D721Med (cell line): ENCODE results near the gene ASB2.

Experiments used
- DNase-seq: peaks from one replicate; pipeline ENCODE4 v3.0.0; 2011; ENCODE audit warnings: low spot score; ENCODE audit not compliant: insufficient read length
- FAIRE-seq: peaks from 2 replicates; lab custom pipeline; 2011; peaks lifted over from hg19 to GRCh38; lab: Jason Lieb, UNC
- CTCF ChIP-seq: IDR thresholded peaks from 2 replicates; pipeline ENCODE4 v1.5.1; 2012; ENCODE audit warnings: mild to moderate bottlenecking, control low read depth; ENCODE audit not compliant: insufficient read depth; ENCODE audit errors: missing control alignments

Gene ASB2

DNA sequence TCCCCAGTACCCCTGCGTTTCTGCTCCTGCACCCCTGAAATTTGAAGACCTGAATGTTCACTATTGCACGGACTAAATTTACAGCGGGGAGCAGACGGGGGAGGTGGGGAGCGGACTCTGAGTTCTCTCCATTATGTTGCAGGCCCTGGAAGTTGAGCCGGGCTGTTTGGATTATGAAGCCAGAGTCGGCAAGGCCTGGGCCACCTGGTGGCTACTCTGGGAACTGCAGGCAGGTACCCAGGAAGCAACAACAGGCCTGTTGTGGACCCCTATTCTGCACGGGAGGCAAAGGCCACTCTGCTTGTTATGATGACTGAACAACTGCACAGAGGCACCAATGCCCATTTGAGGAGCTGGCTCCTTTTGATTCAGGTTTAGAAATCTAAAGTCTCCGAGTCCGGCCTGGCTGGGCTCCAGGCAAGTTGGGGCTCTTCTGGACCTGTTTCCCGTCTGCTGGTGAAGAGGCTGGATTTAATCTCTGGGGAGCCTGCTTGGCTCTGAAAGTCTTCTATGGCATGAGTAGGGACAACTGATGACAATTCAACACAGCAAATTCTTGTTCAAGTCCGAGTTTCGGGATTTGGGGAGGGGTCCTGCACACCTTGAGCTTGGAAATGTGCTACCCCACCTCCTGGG is 83.3 kb downstream of the ASB2 start:
- FAIRE-seq (no peak), DNase-seq (peak; percentile 68)
- TF ChIP-seq CTCF: peak; percentile 74

- FAIRE-seq (no peak), DNase-seq (no peak)
- TF ChIP-seq CTCF: no peak
Observed at GRCh38 chr14:93892505-93892839, 83.9 kb downstream of the ASB2 start.

- no peak for TF ChIP-seq CTCF
- no peak for FAIRE-seq
- no peak for DNase-seq
Observed at GRCh38 chr14:93891756-93892504, 84.4 kb downstream of the ASB2 start.

DNA sequence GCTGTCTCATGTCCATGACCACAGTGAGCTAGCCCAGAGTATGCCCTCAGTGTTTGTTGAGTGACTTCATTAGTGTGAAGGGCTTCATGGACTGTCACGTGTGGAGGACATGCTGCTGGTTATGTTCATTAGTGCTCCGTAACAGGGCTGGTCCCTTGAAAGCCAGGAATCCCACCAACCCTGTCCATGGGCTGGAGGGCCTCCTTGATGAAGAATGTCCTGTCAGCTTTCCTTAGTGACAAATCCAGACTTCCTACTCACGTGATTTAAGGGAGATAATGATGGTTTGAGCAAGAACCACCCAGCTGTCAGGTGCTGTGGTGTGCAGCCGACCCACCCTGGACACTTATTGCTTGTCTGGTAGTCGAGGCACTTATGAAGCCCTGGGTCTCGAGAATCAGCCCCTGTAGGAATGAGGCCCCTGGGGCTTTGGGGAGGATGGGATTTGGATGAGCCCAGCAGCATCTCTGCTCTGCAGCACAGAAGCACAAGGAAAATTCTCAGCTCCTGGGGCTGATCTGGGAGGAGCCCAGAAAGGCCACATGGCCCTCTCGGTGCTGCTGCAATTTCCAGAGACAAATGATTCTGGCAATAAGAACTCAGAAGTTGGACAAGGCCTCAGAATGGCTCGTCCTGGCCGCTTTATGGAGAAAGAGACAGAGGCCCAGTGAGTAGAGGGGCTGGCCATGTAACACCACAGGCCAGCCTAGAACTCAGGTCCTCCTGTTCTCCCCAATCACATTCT is 86.5 kb downstream of the ASB2 start:
- FAIRE-seq (no peak), DNase-seq (no peak)
- TF ChIP-seq CTCF: no peak

DNA sequence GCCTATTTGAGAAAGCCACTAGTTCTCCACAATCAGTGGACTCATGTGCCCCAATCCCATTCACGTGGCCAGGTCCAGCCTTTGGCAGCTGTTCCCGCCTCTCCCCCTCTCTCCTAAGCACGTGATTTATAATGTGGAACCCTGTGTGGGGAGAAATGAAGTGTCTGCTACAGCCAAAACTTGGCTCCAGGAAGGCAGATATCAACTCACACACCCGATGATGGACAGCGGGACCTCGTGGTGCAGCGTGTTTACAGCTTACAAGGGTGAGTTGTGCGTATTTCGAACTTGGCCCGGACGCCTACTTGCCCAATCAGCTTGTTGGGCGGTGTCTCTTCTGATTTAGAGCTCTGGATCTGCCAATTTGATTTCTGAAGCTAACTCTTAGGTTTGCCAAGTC is 87.4 kb downstream of the ASB2 start:
- DNase-seq (no peak), FAIRE-seq (no peak)
- no peak for TF ChIP-seq CTCF

- no peak for DNase-seq
- no peak for FAIRE-seq
- TF ChIP-seq CTCF: no peak
Observed at GRCh38 chr14:93884950-93885349, 91.4 kb downstream of the ASB2 start.
